ENCODE results near the gene ARFGEF2.

- peak in 1 of 6 experiments; percentile 10 for TF ChIP-seq CTCF (IDR thresholded peaks at IDR 0.05)
- no peak for TF ChIP-seq POLR2A (IDR thresholded peaks at IDR 0.05)
- TF ChIP-seq POLR2AphosphoS5 (IDR thresholded peaks at IDR 0.05) = no peak
Measured at GRCh38 chr20:48949304-48950170, 28.0 kb downstream of the ARFGEF2 start.
